Measurements from ENCODE around the gene PRKCB. TPM values are rescaled to one million over a fixed set of nuclear protein-coding genes. Genes with fewer than 3 reads are reported as not detected.
A peak's percentile ranks its signal among the peaks of the same experiment; 100 is the strongest.

PRKCB gene
- total RNA-seq, 1 donor from 2014 or later: 0.38 TPM

- H3K27me3 Mint-ChIP-seq (ENCODE audit: low read depth): peaks cover 44% of the 10 kb centered on the region
- TF ChIP-seq, protein P1, sequence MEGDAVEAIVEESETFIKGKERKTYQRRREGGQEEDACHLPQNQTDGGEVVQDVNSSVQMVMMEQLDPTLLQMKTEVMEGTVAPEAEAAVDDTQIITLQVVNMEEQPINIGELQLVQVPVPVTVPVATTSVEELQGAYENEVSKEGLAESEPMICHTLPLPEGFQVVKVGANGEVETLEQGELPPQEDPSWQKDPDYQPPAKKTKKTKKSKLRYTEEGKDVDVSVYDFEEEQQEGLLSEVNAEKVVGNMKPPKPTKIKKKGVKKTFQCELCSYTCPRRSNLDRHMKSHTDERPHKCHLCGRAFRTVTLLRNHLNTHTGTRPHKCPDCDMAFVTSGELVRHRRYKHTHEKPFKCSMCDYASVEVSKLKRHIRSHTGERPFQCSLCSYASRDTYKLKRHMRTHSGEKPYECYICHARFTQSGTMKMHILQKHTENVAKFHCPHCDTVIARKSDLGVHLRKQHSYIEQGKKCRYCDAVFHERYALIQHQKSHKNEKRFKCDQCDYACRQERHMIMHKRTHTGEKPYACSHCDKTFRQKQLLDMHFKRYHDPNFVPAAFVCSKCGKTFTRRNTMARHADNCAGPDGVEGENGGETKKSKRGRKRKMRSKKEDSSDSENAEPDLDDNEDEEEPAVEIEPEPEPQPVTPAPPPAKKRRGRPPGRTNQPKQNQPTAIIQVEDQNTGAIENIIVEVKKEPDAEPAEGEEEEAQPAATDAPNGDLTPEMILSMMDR (IDR thresholded peaks at IDR 0.05; ENCODE audit: unreplicated experiment): no peak
- no peaks in the 10 kb centered on the region for H3K9me3 Mint-ChIP-seq
- no peaks in the 10 kb centered on the region for H3K36me3 Mint-ChIP-seq
- DNase-seq (ENCODE audit: low spot score in 2 of 2, unreplicated experiment in 2 of 2): peak in 1 of 2 experiments; percentile 39
- H3K27ac Mint-ChIP-seq: no peak overlapping the region
- peak overlapping the region; percentile 10 for H3K4me3 Mint-ChIP-seq
- peaks cover 9% of the 10 kb centered on the region for H3K4me1 Mint-ChIP-seq
Observed at GRCh38 chr16:23952128-23952970, 116.6 kb downstream of the PRKCB start.

DNA sequence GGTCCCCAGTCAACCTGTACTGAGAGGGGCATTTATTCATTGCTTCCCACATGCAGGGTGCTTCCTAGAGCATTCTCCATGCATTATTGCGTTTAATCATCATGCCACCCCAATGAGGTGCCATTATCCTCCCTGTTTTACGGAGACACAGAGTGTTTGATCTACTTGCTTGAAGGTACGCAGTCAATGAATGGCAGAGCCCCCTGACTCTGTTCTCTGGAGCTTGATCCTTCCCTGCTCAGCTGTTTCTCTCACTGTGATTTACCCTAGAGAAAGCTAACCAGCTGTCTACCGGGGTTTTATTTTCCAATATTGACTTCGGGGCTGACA lies 117.2 kb downstream of the PRKCB start:
- Mint-ChIP-seq H3K36me3 (no peaks in the 10 kb centered on the region), H3K9me3 (no peaks in the 10 kb centered on the region), H3K4me3 (no peak overlapping the region), H3K27ac (no peak overlapping the region), H3K4me1 (peaks cover 9% of the 10 kb centered on the region), H3K27me3 (ENCODE audit: low read depth) (peaks cover 47% of the 10 kb centered on the region)
- TF ChIP-seq, protein P1 (IDR thresholded peaks at IDR 0.05; ENCODE audit: unreplicated experiment): no peak
- no peak for DNase-seq (ENCODE audit: low spot score in 2 of 2, unreplicated experiment in 2 of 2)

GRCh38 chr16:23953476-23953875 lies 117.7 kb downstream of the PRKCB start:
- H3K4me1 Mint-ChIP-seq: peaks cover 9% of the 10 kb centered on the region
- no peak overlapping the region for H3K27ac Mint-ChIP-seq
- H3K4me3 Mint-ChIP-seq: no peak overlapping the region
- H3K27me3 Mint-ChIP-seq (ENCODE audit: low read depth): peaks cover 47% of the 10 kb centered on the region
- no peaks in the 10 kb centered on the region for H3K36me3 Mint-ChIP-seq
- no peak for DNase-seq (ENCODE audit: low spot score in 2 of 2, unreplicated experiment in 2 of 2)
- TF ChIP-seq, protein P1 (IDR thresholded peaks at IDR 0.05; ENCODE audit: unreplicated experiment): no peak
- H3K9me3 Mint-ChIP-seq: no peaks in the 10 kb centered on the region

DNA sequence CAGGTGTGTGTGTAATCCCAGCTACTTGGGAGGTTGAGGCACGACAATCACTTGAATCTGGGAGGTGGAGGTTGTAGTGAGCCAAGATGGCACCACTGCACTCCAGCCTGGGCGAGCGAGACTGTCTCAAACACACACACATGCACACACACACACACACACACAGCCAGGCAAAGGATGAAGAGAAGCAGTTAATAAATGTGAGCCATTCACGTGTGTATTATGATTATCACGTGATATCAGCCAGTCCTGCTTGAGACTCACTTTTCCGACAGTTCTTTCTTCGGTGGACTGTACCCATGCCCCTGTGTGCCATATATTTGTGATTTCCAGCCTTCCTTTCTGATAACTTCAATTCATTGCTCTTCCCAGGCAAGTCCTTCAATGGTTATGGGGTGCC lies 119.3 kb downstream of the PRKCB start:
- Mint-ChIP-seq H3K9me3 (no peaks in the 10 kb centered on the region), H3K4me1 (peaks cover 9% of the 10 kb centered on the region), H3K27ac (no peak overlapping the region), H3K4me3 (no peak overlapping the region), H3K27me3 (ENCODE audit: low read depth) (peaks cover 56% of the 10 kb centered on the region), H3K36me3 (no peaks in the 10 kb centered on the region)
- DNase-seq (ENCODE audit: low spot score in 2 of 2, unreplicated experiment in 2 of 2): no peak
- TF ChIP-seq, protein P1 (IDR thresholded peaks at IDR 0.05; ENCODE audit: unreplicated experiment): no peak

DNA sequence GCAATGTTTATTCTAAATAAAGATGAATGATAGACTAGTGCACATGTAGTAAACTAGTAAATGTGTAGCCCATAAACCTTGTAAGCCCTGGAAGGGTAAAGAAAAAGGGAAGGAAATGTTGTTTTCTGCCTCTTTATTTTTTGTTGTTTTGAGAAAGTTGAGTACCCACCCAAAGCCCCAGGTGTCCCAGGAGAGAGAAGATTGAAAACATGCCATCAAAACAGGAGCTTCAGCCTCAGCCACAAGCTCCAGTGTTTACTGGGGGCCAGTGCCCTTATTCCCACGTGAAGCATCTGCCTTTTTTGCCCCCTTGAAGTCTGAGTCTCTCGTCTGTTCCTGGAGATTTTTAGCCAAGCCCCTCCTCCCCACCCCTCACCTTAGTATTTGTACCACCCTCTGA lies 121.5 kb downstream of the PRKCB start:
- H3K9me3 Mint-ChIP-seq: no peaks in the 10 kb centered on the region
- H3K4me1 Mint-ChIP-seq: peaks cover 3% of the 10 kb centered on the region
- H3K27me3 Mint-ChIP-seq (ENCODE audit: low read depth): peaks cover 59% of the 10 kb centered on the region
- H3K4me3 Mint-ChIP-seq: no peak overlapping the region
- no peak overlapping the region for H3K27ac Mint-ChIP-seq
- no peak for DNase-seq (ENCODE audit: low spot score in 2 of 2, unreplicated experiment in 2 of 2)
- H3K36me3 Mint-ChIP-seq: no peaks in the 10 kb centered on the region
- TF ChIP-seq, protein P1 (IDR thresholded peaks at IDR 0.05; ENCODE audit: unreplicated experiment): no peak

All from mesothelial cell of epicardium (in vitro differentiated cells).